PC-3 (cell line): ENCODE measurements around the gene PARP6. TPM values are rescaled to one million over a fixed set of nuclear protein-coding genes. Genes with fewer than 3 reads are reported as not detected.

Source experiments
- ATAC-seq: fragments of 200-7000 bp; cut with Tn5 transposase; 2 replicates; pipeline ENCODE4 v1.9.1; 2020; ENCODE audit warnings: mild to moderate bottlenecking, moderate library complexity
- Bru-seq: library from RNA; stranded (reverse); fragments of 400-500 nt; gene quantifications from one replicate; lab custom pipeline; 2021; lab: Mats Ljungman, UMichigan
- BruChase-seq, 2 experiments: library from RNA; stranded (reverse); fragments of 400-500 nt; gene quantifications; one replicate each; lab custom pipeline; 2021; lab: Mats Ljungman, UMichigan
- BruUV-seq: library from RNA; stranded (reverse); fragments of 400-500 nt; replicated peaks from 2 replicates; lab custom pipeline; 2021; lab: Mats Ljungman, UMichigan
- CTCF ChIA-PET: fragments of 300-600 bp; sonication (Branson Sonifier 250); formaldehyde crosslinking; loops from one replicate; lab custom pipeline; 2022; ENCODE audit warnings: antibody characterized with exemption; lab: Charles Lee
- POLR2A ChIA-PET: fragments of 300-600 bp; sonication (Branson Sonifier 250); formaldehyde crosslinking; loops from one replicate; lab custom pipeline; 2022; ENCODE audit warnings: antibody characterized with exemption; ENCODE audit not compliant: unreplicated experiment; lab: Charles Lee
- DNase-seq: peaks from one replicate; pipeline ENCODE4 v3.0.0-alpha.2; 2015
- H2AFZ ChIP-seq: fragments of 300-600 bp; sonication (generic); 2 replicates; pipeline ENCODE4 v1.6.0; 2016; ENCODE audit warnings: antibody characterized with exemption, low read length
- H3F3A ChIP-seq: fragments of 300-600 bp; sonication (generic); one replicate; pipeline ENCODE4 v1.6.0; 2017; ENCODE audit warnings: antibody characterized with exemption, low read length, control low read depth, mild to moderate bottlenecking; ENCODE audit not compliant: unreplicated experiment
- H3K27ac ChIP-seq: fragments of 300-600 bp; sonication (generic); 2 replicates; pipeline ENCODE4 v1.5.1; 2016; ENCODE audit warnings: mild to moderate bottlenecking, low read length
- H3K27me3 ChIP-seq: fragments of 300-600 bp; sonication (generic); 2 replicates; pipeline ENCODE4 v1.6.1; 2016; ENCODE audit warnings: low read length, mixed read lengths
- H3K36me3 ChIP-seq: fragments of 300-600 bp; sonication (generic); 2 replicates; pipeline ENCODE4 v1.6.1; 2016; ENCODE audit warnings: low read depth, mixed run types, low read length, mixed read lengths
- H3K4me1 ChIP-seq: fragments of 300-600 bp; sonication (generic); 2 replicates; pipeline ENCODE4 v1.5.1; 2016; ENCODE audit warnings: low read length; ENCODE audit not compliant: insufficient read depth
- H3K4me2 ChIP-seq: fragments of 300-600 bp; sonication (generic); 2 replicates; pipeline ENCODE4 v1.6.0; 2016; ENCODE audit warnings: low read length
- H3K4me3 ChIP-seq: fragments of 300-600 bp; sonication (generic); 2 replicates; pipeline ENCODE4 v1.5.1; 2016; ENCODE audit warnings: mild to moderate bottlenecking, low read length, mixed read lengths
- H3K79me2 ChIP-seq: fragments of 300-600 bp; sonication (generic); 2 replicates; pipeline ENCODE4 v1.6.1; 2017; ENCODE audit warnings: low read length, mixed read lengths
- H3K9ac ChIP-seq: fragments of 300-600 bp; sonication (generic); 2 replicates; pipeline ENCODE4 v1.6.0; 2016; ENCODE audit warnings: mild to moderate bottlenecking, low read length
- H3K9me2 ChIP-seq: fragments of 300-600 bp; sonication (generic); replicated peaks from 2 replicates; pipeline ENCODE4 v1.6.1; 2016; ENCODE audit warnings: mixed run types, low read length, mixed read lengths
- H3K9me3 ChIP-seq: fragments of 300-600 bp; sonication (generic); 2 replicates; pipeline ENCODE4 v1.6.1; 2016; ENCODE audit warnings: low read length, mixed read lengths
- H4K20me1 ChIP-seq: fragments of 300-600 bp; sonication (generic); 2 replicates; pipeline ENCODE4 v1.6.1; 2016; ENCODE audit warnings: low read length, mixed read lengths
- EZH2 ChIP-seq: fragments of 300-600 bp; sonication (generic); IDR thresholded peaks from one replicate; pipeline ENCODE4 v1.6.1; 2017; ENCODE audit warnings: antibody characterized with exemption, mild to moderate bottlenecking, low read length; ENCODE audit not compliant: unreplicated experiment
- EZH2phosphoT487 ChIP-seq: fragments of 300-600 bp; sonication (generic); IDR thresholded peaks from 2 replicates; pipeline ENCODE4 v1.6.1; 2018; ENCODE audit warnings: mild to moderate bottlenecking, antibody characterized with exemption, low read length, borderline replicate concordance
- intact Hi-C: fragments of 100-400 bp; cut with micrococcal nuclease; formaldehyde crosslinking; loops from 2 replicates; pipeline ENCODE4 v1.9.0; 2023
- long read RNA-seq: library from polyadenylated mRNA; unstranded; transcript quantifications from one replicate; pipeline ENCODE4 v2.0.0, GENCODE V29; 2021; ENCODE audit not compliant: unreplicated experiment
- total RNA-seq: library from RNA; depleted of rRNA; stranded (reverse); fragments of >200 nt; gene quantifications from 2 replicates; pipeline ENCODE4 v1.2.3, GENCODE V29; 2014; rRNA removed
- TF ChIP-seq, protein P1 (sequence below): fragments of 300-600 bp; sonication (generic); conservative IDR thresholded peaks from 2 replicates; pipeline ENCODE4 v1.5.1; 2017; ENCODE audit warnings: antibody characterized with exemption, low read depth, mild to moderate bottlenecking, low read length

PARP6 gene, protein sequence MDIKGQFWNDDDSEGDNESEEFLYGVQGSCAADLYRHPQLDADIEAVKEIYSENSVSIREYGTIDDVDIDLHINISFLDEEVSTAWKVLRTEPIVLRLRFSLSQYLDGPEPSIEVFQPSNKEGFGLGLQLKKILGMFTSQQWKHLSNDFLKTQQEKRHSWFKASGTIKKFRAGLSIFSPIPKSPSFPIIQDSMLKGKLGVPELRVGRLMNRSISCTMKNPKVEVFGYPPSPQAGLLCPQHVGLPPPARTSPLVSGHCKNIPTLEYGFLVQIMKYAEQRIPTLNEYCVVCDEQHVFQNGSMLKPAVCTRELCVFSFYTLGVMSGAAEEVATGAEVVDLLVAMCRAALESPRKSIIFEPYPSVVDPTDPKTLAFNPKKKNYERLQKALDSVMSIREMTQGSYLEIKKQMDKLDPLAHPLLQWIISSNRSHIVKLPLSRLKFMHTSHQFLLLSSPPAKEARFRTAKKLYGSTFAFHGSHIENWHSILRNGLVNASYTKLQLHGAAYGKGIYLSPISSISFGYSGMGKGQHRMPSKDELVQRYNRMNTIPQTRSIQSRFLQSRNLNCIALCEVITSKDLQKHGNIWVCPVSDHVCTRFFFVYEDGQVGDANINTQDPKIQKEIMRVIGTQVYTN
- total RNA-seq (not detected in 2 replicates), Bru-seq, nascent RNA (percentile 10 among the genes with signal in this experiment), BruChase-seq, experiment 1, labeled RNA remaining after a 6-hour chase (percentile 13 among the genes with signal in this experiment), BruChase-seq, experiment 2, labeled RNA remaining after a 2-hour chase (percentile 6 among the genes with signal in this experiment)
- long read RNA-seq, result 0 reads

DNA sequence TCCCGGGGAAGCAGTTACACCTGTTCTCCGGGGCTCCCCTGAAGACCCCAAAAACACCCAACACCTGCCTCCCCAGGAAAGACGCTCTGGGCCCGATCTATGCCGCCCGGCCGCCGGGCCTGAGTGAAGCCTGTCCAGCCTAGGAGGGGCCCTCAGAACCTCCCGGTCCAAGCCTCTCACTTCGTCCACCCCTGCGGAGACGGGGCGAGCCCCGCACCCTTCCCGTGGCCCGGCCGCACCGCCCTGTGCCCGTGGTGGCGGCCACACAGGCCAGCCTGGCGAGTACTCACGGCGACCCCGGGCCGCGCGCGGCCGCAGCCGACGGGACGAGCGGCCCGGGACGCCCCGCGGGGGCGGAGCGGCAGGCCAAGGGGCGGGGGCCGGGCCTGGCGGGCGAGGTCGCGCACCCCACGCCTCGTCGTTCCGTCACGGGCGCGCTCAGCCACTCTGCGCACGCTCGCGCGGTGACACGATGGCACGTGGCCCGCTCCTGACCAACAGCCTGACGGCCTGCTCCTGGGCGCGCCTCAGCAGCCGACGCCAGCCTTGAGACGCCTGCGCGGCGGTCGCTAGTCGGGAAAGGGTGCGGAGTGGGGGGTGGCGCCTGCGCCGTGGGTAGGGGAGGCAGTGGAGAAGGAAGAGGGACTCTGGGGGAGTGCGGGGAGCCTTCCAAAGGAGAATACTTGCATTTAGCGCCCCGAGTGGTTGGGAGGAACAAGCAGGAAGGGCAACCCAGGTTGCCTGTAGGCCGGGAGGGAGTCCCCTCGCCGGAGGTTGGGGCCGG, at the start of gene PARP6:
Gene PARP6 (minus strand): TSS at position 342 of the 784 bp plus-strand sequence. CDS start 5,077 bp downstream, outside the sequence.
- intact Hi-C loops, result no loop called here
- no TSS peak for BruUV-seq
- no peak within 1 kb of the TSS for H2AFZ ChIP-seq
- no peaks in the 10 kb centered on the region for H3K9me2 ChIP-seq
- H3K4me3 ChIP-seq, result no peak within 1 kb of the TSS
- no peak within 1 kb of the TSS for H3K27ac ChIP-seq
- ChIA-PET POLR2A (no interaction called here), CTCF (no interaction called here)
- H3K9me3 ChIP-seq, result no peaks in the 10 kb centered on the region
- no peak within 1 kb of the TSS for H3K4me2 ChIP-seq
- no peaks in the 10 kb centered on the region for H3K36me3 ChIP-seq
- no peaks in the 10 kb centered on the region for H3K27me3 ChIP-seq
- no peaks in the 10 kb centered on the region for H3F3A ChIP-seq
- ATAC-seq, result no peak
- no peak for DNase-seq
- TF ChIP-seq EZH2 (no peak), EZH2phosphoT487 (no peak)
- TF ChIP-seq, protein P1, sequence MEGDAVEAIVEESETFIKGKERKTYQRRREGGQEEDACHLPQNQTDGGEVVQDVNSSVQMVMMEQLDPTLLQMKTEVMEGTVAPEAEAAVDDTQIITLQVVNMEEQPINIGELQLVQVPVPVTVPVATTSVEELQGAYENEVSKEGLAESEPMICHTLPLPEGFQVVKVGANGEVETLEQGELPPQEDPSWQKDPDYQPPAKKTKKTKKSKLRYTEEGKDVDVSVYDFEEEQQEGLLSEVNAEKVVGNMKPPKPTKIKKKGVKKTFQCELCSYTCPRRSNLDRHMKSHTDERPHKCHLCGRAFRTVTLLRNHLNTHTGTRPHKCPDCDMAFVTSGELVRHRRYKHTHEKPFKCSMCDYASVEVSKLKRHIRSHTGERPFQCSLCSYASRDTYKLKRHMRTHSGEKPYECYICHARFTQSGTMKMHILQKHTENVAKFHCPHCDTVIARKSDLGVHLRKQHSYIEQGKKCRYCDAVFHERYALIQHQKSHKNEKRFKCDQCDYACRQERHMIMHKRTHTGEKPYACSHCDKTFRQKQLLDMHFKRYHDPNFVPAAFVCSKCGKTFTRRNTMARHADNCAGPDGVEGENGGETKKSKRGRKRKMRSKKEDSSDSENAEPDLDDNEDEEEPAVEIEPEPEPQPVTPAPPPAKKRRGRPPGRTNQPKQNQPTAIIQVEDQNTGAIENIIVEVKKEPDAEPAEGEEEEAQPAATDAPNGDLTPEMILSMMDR, result no peak
- H3K79me2 ChIP-seq, result no peaks in the 10 kb centered on the region
- no peak within 1 kb of the TSS for H3K9ac ChIP-seq
- no peaks in the 10 kb centered on the region for H4K20me1 ChIP-seq
- H3K4me1 ChIP-seq, result no peaks in the 10 kb centered on the region

DNA sequence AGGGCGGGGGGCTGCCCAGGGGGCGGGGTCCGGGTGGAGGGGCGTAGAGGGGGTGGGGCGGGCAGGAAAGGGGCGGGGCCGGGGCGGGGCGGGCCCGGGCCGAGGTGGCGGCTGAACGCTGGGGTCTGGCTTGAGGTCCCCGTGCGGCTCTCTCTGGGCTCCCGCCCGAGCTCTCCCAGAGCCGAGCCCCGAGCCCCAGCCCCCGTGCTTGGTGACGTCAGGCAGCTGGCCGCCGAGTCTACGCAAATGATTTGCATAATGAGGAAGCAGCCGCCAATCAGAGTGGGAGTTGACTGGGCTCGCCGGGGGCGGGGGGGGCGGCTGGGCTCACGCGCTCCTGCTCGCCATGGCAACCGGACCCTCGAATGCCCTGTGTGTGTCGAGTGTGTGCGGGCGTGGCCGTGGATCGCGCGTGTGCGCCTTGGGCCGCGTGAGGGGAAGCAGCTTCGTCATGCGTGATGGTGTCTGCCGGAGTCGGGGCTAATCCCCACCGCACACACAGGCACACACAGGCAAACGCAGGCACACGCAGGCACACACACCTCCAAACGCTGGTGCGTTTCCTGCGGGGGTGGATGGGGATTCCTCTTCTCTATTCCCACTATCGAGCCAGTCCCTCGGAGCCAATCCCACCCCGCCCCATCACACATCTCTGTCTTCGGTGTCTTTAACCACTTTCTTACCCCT, 47.8 kb upstream of the PARP6 start, which contains the start of gene CELF6:
Gene CELF6 (minus strand): TSS at position 173 of the 687 bp plus-strand sequence. CDS start 283 bp downstream, outside the sequence.
- DNase-seq (peak; percentile 42), ATAC-seq (peak; percentile 65)
- ChIA-PET POLR2A (no interaction called here), CTCF (no interaction called here)
- Histone ChIP-seq H3K9me2 (no peaks in the 10 kb centered on the region), H3F3A (no peaks in the 10 kb centered on the region), H3K79me2 (no peaks in the 10 kb centered on the region), H2AFZ (peak within 1 kb of the TSS; percentile 65), H3K9ac (no peak within 1 kb of the TSS), H4K20me1 (no peaks in the 10 kb centered on the region), H3K4me2 (peak within 1 kb of the TSS; percentile 69), H3K27ac (no peak within 1 kb of the TSS), H3K27me3 (peaks cover 4% of the 10 kb centered on the region; the same call in 1 of the 2 replicates), H3K4me1 (no peaks in the 10 kb centered on the region), H3K9me3 (no peaks in the 10 kb centered on the region), H3K36me3 (no peaks in the 10 kb centered on the region), H3K4me3 (peak within 1 kb of the TSS; percentile 63)
- intact Hi-C loops, result no loop called here
- TF ChIP-seq EZH2phosphoT487 (no peak), EZH2 (no peak)
- TF ChIP-seq, protein P1, result no peak
- BruUV-seq, result no TSS peak
